HG03159 (cell line): ENCODE data around the gene SMPD1.
A peak's percentile ranks its signal among the peaks of the same experiment; 100 is the strongest.

Experiments
- ATAC-seq: cut with Tn5 transposase; IDR thresholded peaks from one replicate; pipeline ENCODE4 v1.9.1; 2021; ENCODE audit warnings: mild to moderate bottlenecking, moderate library complexity; ENCODE audit not compliant: unreplicated experiment

Gene SMPD1

GRCh38 chr11:6389905-6390717 lies at the start of gene SMPD1:
SMPD1 (plus strand) TSS chr11:6390474; CDS start chr11:6390599, 125 bp downstream.
- peak; percentile 97 for ATAC-seq

DNA sequence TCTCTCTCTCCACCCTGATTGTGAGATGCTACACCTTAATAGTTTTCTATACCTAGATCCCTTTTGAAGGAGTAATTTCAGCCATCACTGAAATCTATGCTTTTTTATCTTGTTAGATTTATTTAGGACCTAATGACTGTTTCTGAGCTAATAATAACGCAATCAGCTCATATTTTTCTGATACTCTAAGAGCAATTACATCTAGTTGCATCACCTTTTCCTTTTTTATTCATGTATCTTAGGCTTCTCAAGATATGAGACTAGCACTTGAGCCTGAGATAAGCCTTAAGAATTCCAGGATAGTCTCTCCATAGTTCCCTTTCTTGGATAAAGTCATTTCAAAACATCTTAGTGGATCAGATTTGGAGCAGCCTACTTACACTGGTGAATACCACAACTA lies 44.9 kb upstream of the SMPD1 start:
- no peak for ATAC-seq

DNA sequence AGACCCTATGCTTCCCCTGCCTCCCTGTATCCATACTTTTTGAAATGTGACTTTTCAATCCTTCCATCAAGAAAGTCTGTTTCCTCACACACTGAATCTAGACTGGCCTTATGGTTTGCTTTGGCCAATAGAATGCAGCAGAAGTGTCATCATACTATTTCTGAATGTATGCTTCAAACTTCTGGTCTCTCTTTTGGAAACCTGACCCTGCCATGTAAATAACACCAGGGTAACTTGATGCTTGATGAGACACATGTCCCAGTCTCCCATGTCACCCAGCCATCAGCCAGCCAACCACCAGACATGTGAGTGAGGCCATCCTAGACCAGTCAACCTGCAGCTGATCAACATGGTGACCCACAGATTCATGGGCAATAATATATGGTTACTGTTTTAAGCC lies 40.2 kb upstream of the SMPD1 start:
- no peak for ATAC-seq

DNA sequence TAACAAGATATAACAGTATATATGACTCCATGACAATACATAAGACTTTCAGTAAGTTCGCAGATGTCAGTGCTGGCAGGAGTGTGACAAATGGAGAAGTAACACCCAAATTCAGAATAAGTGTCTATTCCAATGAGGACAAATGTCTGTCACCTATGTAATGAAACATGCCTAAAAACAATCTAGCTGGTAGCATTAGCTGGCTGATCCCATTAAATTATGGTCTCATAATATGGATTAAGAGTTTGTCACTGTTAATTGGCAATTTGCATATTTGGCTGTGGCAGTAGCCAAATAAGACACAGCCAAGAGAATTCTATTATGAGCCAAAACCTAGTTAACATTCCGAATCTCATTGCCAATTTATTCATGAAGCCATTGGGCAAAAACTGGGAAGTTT lies 39.8 kb upstream of the SMPD1 start:
- no peak for ATAC-seq

DNA sequence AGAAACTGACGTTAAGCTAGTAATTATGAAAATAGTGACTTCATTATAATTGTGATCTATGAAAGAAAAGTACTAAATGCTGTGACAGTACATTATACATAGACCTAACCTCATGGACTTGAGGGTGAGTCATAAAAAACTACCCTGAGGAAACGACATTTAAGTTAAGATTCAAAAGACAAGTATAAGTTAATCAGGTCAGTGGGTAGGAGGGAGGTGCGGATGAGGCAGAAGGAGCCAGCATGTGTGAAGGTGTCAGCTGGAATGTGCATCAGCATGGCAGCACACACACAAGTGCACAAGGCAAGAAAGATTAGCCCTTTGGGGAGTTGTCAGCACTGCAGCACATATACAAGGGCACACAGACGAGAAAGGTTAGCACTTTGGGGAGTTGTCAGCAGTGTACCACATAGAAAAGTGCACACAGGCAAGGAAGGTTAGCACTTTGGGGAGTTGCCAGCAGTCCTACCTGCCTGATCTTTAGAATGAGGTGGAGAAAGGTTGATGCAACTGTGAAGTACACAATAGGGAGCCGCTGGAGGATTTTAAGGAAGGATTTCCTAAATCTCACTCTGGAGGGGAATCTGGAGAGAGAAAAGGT lies 38.4 kb upstream of the SMPD1 start:
- ATAC-seq: no peak

- ATAC-seq: peak; percentile 86
Observed at GRCh38 chr11:6353367-6353987, 36.8 kb upstream of the SMPD1 start.

GRCh38 chr11:6354651-6355485 lies 35.4 kb upstream of the SMPD1 start:
- no peak for ATAC-seq

DNA sequence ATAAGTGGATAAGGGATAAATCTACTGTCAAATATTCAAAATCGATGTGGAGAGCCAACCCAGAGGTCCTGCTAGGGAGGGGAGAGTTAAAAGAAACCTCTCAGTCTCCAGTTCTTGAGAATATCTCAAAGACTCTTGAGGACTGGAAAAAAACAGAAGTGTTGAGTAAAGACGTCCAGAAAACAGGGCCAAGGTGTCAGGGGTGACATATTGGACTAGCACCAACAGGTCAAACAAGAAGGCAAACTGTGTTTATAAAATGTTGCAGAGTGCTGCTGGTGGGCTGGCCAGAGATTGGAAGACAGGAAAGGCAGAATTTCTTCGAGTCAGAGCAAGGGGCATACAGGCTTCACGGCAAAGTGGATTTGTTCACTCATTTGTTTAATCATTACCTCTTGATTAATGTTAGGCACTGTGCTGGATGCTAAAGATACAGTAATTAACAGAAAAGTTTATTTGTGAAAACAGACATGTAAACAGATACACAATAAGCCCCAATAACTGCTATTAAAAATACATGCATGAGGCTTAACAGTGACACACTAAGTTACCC lies 33.7 kb upstream of the SMPD1 start:
- ATAC-seq: no peak

DNA sequence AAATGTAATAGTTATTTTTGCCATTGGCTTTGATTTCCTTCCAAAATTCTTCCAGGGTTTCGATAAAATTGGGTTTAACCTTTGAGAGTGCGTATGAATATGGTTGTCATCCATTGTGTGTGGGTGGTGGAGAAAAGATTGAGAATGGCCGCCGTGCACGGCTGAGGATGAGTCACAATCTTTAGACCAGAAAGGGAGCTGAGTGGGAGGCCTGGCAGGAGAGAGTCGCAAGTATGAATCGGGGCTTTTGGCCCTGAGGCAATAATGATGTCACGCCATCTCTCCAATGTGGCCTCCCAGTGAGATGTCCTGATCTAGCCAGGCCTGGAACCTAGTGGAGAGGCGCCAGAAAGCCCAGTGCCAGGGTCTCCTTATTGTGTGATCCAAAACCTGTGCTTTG lies 33.1 kb upstream of the SMPD1 start:
- ATAC-seq: no peak

DNA sequence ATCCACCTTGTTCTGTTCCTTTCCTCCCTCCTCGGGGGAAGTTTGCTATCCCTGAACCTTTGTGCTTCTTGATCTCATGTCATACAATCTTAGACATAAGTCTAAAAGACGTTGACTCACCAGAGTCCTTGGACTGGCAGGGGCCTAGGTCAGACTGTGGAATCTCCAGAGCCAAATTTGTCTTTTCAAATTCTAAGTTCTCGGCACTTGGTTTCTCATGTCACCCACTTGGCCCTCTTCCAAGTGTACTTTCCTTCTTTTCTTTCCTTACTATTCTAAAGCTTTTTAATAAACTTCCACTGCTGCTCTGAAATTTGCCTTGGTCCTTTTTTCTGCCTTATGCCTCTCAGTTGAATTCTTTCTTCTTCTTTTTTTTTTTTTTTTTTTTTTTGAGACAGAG lies 30.1 kb upstream of the SMPD1 start:
- no peak for ATAC-seq

DNA sequence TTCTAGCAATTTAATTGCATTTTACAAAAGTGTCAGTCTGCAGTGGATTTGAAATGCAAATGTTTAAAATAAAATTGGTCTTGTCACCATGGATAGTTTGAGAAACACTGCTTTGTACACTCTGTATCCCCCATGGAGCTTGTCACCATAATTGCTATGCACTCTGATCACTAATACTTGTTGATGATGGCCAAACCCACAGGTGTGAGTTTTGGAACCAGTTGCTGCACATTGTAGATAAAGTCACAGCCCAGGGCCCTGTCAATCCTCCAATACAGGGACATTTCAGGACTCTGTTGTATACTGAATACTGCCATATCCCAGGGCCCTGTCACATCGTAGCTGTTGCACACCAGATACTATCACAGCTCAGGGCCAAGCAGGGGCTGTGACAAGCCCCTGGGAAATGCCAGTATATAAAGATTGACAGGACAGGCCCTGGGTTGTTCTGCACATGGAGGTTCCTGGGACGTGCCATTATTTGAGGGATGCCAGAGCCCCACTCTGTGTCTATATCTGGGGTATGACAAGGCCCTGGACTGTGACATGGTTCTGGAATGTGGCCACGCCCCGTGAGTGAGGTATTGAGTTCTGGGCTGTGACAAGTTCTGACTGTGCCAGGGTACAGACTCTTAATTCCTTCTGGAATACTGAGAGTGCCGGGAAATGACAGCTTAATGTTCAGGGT lies 27.9 kb upstream of the SMPD1 start:
- ATAC-seq: no peak

DNA sequence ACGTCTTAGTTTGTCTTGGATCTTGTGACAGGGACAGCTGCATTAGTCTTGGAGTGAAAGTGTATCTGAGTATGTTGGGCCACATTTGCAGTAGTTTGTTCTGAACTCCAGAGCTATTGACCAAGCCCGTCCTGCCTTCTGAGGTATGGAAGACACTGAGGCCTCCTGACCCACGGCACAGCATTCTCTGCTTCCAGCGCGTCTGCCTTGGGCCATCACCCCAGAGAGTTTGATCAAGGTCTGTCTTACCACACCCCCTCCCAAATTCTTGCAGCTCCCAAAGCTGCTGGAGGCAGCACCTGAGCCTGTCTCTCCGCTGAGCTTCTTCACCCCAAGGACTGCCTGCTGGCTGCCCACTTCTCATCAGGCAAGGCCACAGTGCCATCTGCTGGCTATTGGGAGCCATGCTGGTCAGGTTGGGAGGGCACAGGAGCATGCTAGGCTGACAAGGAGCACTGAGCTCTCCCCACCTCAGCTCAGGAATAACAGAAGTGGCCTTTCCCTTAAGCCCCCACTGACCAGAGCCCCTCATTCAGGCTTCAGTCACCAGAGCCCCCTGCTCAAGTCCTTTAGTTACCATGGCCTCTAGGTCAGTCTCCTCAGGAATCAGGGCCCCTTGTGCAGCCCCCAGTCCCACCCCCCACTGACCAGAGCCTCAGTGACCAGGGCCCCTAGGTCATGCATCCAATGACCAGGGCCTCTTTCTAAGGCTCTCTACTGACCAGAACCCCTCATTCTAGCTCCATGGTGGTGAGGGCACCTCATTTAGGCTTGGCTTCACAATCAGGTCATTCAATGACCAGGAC lies 27.2 kb upstream of the SMPD1 start:
- peak; percentile 94 for ATAC-seq

DNA sequence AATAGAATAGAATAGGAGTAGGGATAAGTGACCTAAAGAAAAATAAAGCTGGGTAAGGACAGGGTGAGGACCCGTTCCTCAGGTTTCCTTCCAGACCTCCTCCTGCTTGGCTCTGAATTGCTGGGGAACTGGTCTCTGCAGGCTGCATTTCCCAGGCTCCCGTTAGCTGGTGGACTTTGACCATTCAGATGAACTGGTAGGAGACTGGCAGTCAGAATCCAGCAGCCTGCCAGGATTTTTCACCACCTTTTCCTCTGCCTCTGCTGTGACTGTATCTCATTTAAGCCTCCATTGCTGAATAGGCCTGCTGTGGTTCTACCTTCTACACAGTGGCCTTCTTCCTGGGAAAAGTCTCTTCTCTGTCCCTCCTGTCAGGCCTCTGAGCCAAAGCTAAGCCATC lies 24.6 kb upstream of the SMPD1 start:
- ATAC-seq: no peak

GRCh38 chr11:6371825-6372224 lies 18.4 kb upstream of the SMPD1 start:
- ATAC-seq: no peak

DNA sequence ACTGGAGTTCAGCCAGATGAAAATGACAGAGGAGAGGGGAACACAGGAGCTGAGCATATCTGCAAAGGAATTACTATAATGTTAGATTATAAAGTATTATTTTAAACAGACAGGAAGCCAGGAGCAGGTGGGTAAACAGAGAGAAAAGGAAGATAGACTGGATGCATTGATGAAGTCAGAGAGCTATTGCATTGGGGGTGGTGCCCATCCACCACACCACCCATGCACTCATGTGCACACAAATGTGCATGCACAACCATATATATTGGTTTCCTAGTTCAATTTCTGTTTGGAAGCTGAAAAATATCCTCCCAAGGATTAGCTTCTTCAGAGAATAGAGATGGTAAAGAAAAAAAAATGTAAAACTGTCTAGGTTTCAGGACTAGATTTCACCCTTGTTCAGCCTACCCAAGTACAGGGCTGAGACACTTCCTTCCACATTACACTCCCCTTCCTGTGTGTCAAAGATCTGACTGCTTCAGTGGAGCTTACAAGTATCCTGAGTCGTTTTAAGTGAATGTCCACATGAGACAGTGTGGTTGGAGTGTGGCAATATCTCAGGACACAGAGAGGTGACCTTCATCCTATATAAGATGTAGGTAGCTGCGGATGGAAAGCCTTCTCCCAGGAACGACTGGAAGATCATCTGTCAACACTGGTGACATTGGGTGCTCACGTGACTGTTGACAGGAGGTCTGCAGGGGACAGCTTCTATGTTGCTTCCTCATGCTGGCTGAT lies 12.2 kb upstream of the SMPD1 start:
- ATAC-seq: no peak

DNA sequence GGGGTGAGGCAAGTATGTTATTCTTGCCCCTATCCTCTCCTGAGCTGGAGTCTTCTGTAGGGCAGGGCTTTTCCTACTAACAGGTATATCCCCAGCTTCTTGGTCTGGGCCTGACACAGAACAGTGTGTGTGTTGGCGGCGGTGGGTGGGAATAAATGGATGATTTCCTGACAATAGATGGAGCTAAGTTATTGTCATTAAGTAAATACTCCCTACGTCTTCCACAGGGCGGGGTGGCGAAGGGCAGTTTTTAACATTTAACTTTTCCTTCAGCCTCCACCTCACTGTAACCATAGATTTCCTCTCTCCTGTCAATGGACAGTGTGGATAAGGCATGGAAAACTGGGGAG lies 11.7 kb upstream of the SMPD1 start:
- no peak for ATAC-seq

GRCh38 chr11:6385046-6385777 lies 5.1 kb upstream of the SMPD1 start:
- no peak for ATAC-seq
